Bronchial smooth muscle cell (primary cell): ENCODE data around the gene KRT77. TPM values are rescaled to one million over a fixed set of nuclear protein-coding genes. Genes with fewer than 3 reads are reported as not detected.

Source experiments
- total RNA-seq: library from RNA; depleted of rRNA; stranded (reverse); fragments of >200 nt; gene quantifications from 2 replicates; pipeline ENCODE4 v1.2.1, GENCODE V29; 2014

The KRT77 gene
- not detected in 2 replicates for total RNA-seq

GRCh38 chr12:52703424-52703823 is at the start of gene KRT77:
KRT77 (minus strand) TSS chr12:52703524; CDS start chr12:52703434, 90 bp downstream.

GRCh38 chr12:52680363-52680762 is 23.0 kb downstream of the KRT77 start, which contains the start of gene KRT1:
KRT1 (minus strand) TSS chr12:52680407; CDS start chr12:52680348, 59 bp downstream.

GRCh38 chr12:52651726-52652261 is 51.5 kb downstream of the KRT77 start, which contains the start of gene KRT2:
KRT2 (minus strand) TSS chr12:52652211; CDS start chr12:52652142, 69 bp downstream.

Other genes starting within 250 kb of the KRT77 start
- under 0.01 TPM in 1 of 2 replicates, not detected in the other for gene KRT6C, start 229.7 kb downstream of the KRT77 start, total RNA-seq
- gene KRT6A, start 210.3 kb downstream of the KRT77 start, total RNA-seq = 2.5 and 18.4 TPM in 2 replicates
- gene KRT5, start 183.1 kb downstream of the KRT77 start, total RNA-seq = 2.7 and 14.9 TPM in 2 replicates
- not detected in 2 replicates for gene KRT71, start 150.4 kb downstream of the KRT77 start, total RNA-seq
- gene KRT74, start 129.7 kb downstream of the KRT77 start, total RNA-seq = not detected in 2 replicates
- not detected in 2 replicates for gene KRT72, start 102.1 kb downstream of the KRT77 start, total RNA-seq
- gene KRT73, start 85.0 kb downstream of the KRT77 start, total RNA-seq = not detected in 2 replicates
- not detected in 2 replicates for gene KRT2, start 51.3 kb downstream of the KRT77 start, total RNA-seq
- gene KRT1, start 23.1 kb downstream of the KRT77 start, total RNA-seq = not detected in 2 replicates
- gene KRT76, start 73.8 kb upstream of the KRT77 start, total RNA-seq = not detected in 2 replicates
- gene KRT3, start 92.6 kb upstream of the KRT77 start, total RNA-seq = not detected in 2 replicates
- 0.34 TPM in 1 of 2 replicates, not detected in the other for gene KRT4, start 110.6 kb upstream of the KRT77 start, total RNA-seq
- not detected in 2 replicates for gene KRT79, start 130.8 kb upstream of the KRT77 start, total RNA-seq
- gene KRT78, start 145.5 kb upstream of the KRT77 start, total RNA-seq = not detected in 2 replicates
- gene KRT8, start 201.6 kb upstream of the KRT77 start, total RNA-seq = 0.95 and 1.5 TPM in 2 replicates
- 1.0 and 2.2 TPM in 2 replicates for gene KRT18, start 245.6 kb upstream of the KRT77 start, total RNA-seq